ENCODE data around the gene PRSS38. TPM values are rescaled to one million over a fixed set of nuclear protein-coding genes. Genes with fewer than 3 reads are reported as not detected.

The PRSS38 gene
- total RNA-seq, 4 donors from 2014 or later, result not detected

- Histone ChIP-seq H3K36me3 (peaks cover 0 to 70% (median 3%) of the 10 kb centered on the region in 3 donors), H3K27me3 (no peaks in the 10 kb centered on the region), H3K27ac (no peak overlapping the region), H3K9me3 (no peaks in the 10 kb centered on the region), H3K4me1 (peaks cover 0 to 16% (median 0%) of the 10 kb centered on the region in 3 donors), H3K4me3 (no peak overlapping the region)
- no peak for TF ChIP-seq POLR2A (IDR thresholded peaks at IDR 0.05)
- TF ChIP-seq CTCF (IDR thresholded peaks at IDR 0.05), result no peak
- no peak for DNase-seq
- intact Hi-C loops (cut with DNase I), result no loop called here
- WGBS, 2 donors, result 88 to 90% methylated on average over 25 to 33 of the region's 42 CpGs
Measured at GRCh38 chr1:227774821-227775661, 40.4 kb upstream of the PRSS38 start.

- Histone ChIP-seq H3K4me1 (peaks cover 0 to 19% (median 0%) of the 10 kb centered on the region in 3 donors), H3K36me3 (peaks cover 0 to 70% (median 3%) of the 10 kb centered on the region in 3 donors), H3K4me3 (no peak overlapping the region), H3K27me3 (no peaks in the 10 kb centered on the region), H3K27ac (no peak overlapping the region), H3K9me3 (no peaks in the 10 kb centered on the region)
- intact Hi-C loops (cut with DNase I), result no loop called here
- 86 to 87% methylated on average over 3 to 5 of the region's 10 CpGs for WGBS, 2 donors
- no peak for TF ChIP-seq CTCF (IDR thresholded peaks at IDR 0.05)
- no peak for TF ChIP-seq POLR2A (IDR thresholded peaks at IDR 0.05)
- no peak for DNase-seq
Measured at GRCh38 chr1:227775841-227776240, 39.6 kb upstream of the PRSS38 start.

- TF ChIP-seq POLR2A (IDR thresholded peaks at IDR 0.05) (no peak), CTCF (IDR thresholded peaks at IDR 0.05) (no peak)
Measured at GRCh38 chr1:227776331-227776771, 39.1 kb upstream of the PRSS38 start.

GRCh38 chr1:227777156-227777555, 38.3 kb upstream of the PRSS38 start:
- H3K4me1 ChIP-seq, result peaks cover 0 to 19% (median 0%) of the 10 kb centered on the region in 3 donors
- H3K9me3 ChIP-seq, result no peaks in the 10 kb centered on the region
- no peak overlapping the region for H3K4me3 ChIP-seq
- WGBS, 2 donors, result 86 to 92% methylated on average over 11 of the region's 11 CpGs
- no peak for DNase-seq
- peaks cover 0 to 66% (median 3%) of the 10 kb centered on the region in 3 donors for H3K36me3 ChIP-seq
- intact Hi-C loops (cut with DNase I), result no loop called here
- H3K27me3 ChIP-seq, result no peaks in the 10 kb centered on the region
- TF ChIP-seq POLR2A (IDR thresholded peaks at IDR 0.05), result no peak
- TF ChIP-seq CTCF (IDR thresholded peaks at IDR 0.05), result no peak
- no peak overlapping the region for H3K27ac ChIP-seq

More at GRCh38 chr1:227776331-227776771, 39.1 kb upstream of the PRSS38 start:
- WGBS, 2 donors, result 78 to 85% methylated on average over 3 to 7 of the region's 7 CpGs
- Histone ChIP-seq H3K27me3 (no peaks in the 10 kb centered on the region), H3K4me1 (peaks cover 0 to 19% (median 0%) of the 10 kb centered on the region in 3 donors), H3K4me3 (no peak overlapping the region), H3K9me3 (no peaks in the 10 kb centered on the region), H3K27ac (no peak overlapping the region), H3K36me3 (peaks cover 0 to 70% (median 3%) of the 10 kb centered on the region in 3 donors)
- DNase-seq, result no peak
- intact Hi-C loops (cut with DNase I), result no loop called here

- Histone ChIP-seq H3K4me3 (no peak overlapping the region), H3K4me1 (peaks cover 0 to 19% (median 0%) of the 10 kb centered on the region in 3 donors), H3K9me3 (no peaks in the 10 kb centered on the region), H3K27ac (no peak overlapping the region), H3K36me3 (peaks cover 0 to 66% (median 3%) of the 10 kb centered on the region in 3 donors), H3K27me3 (no peaks in the 10 kb centered on the region)
- intact Hi-C loops (cut with DNase I), result no loop called here
- TF ChIP-seq POLR2A (IDR thresholded peaks at IDR 0.05), result no peak
- TF ChIP-seq CTCF (IDR thresholded peaks at IDR 0.05), result no peak
- DNase-seq, result no peak
- 97 to 100% methylated on average over 2 to 4 of the region's 4 CpGs for WGBS, 2 donors
Measured at GRCh38 chr1:227777646-227778045, 37.8 kb upstream of the PRSS38 start.

Measured in esophagus squamous epithelium (tissue), 5 donors.